ENCODE data around the gene CNTD1. TPM values are rescaled to one million over a fixed set of nuclear protein-coding genes. Genes with fewer than 3 reads are reported as not detected.

The CNTD1 gene
- total RNA-seq, 1 experiment from 2014 or later: not detected

- no peak for TF ChIP-seq ZSCAN18 (CRISPR knock-in tag; IDR thresholded peaks at IDR 0.05)
- no peak for TF ChIP-seq NFYB (CRISPR knock-in tag; conservative IDR thresholded peaks at IDR 0.05; ENCODE audit: low read depth)
Observed at GRCh38 chr17:42818379-42818778, 19.7 kb downstream of the CNTD1 start (continued).

DNA sequence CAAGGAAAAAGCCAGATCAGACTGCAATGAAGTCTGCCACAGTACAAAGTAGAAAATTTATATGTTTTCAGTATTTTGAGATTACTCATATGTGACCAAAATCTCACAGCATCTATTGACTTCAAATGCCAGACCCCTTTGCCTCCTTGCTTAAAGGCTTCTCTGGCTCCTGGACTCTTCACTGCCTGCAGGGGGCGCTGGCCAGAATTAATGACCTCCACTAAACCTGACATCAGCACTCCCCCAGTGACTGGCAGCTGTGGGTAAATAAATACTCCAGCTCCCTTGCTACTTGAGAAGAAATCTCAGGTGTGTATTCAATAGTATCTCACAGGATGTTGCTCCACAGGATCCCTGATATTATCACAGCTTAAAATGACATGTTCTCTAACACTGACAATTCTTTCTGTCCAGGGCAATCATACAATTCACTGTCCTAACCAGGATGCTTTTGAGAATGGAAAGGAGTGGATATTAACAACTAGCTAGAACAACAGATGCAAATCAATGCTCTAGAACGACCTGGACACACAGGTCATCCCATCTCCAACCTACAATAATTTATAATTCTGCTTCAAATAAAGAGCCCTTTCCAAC, 21.4 kb downstream of the CNTD1 start:
- H3K4me1 Mint-ChIP-seq: peaks cover 7% of the 10 kb centered on the region
- peak; percentile 84 for DNase-seq (ENCODE audit: low spot score)
- TF ChIP-seq, protein P1, sequence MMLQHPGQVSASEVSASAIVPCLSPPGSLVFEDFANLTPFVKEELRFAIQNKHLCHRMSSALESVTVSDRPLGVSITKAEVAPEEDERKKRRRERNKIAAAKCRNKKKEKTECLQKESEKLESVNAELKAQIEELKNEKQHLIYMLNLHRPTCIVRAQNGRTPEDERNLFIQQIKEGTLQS (CRISPR knock-in tag; conservative IDR thresholded peaks at IDR 0.05): no peak
- TF ChIP-seq ETV6 (CRISPR knock-in tag; IDR thresholded peaks at IDR 0.05) (no peak), FOXK1 (CRISPR knock-in tag; IDR thresholded peaks at IDR 0.05) (no peak), CTCF (IDR thresholded peaks at IDR 0.05) (peak; percentile 72)
- peak; percentile 39 for ATAC-seq
- H3K36me3 Mint-ChIP-seq: peaks cover 49% of the 10 kb centered on the region
- H3K27ac Mint-ChIP-seq: peak overlapping the region; percentile 71
- H3K4me3 Mint-ChIP-seq: no peak overlapping the region
- ChIA-PET CTCF (interaction anchor here (0.6 to 3.0 kb wide), 28 partner anchors 10 to 811 kb away, joined by 3 to 12 read pairs (median 4); partner anchors contain the start of genes AOC2, CNTD1, COA3 and PSMC3IP), POLR2A (no interaction called here)
- H3K27me3 Mint-ChIP-seq (ENCODE audit: low read depth): no peaks in the 10 kb centered on the region
- no peaks in the 10 kb centered on the region for H3K9me3 Mint-ChIP-seq

GRCh38 chr17:42821176-42821575, 22.5 kb downstream of the CNTD1 start:
- Mint-ChIP-seq H3K27ac (no peak overlapping the region), H3K4me1 (peaks cover 7% of the 10 kb centered on the region), H3K36me3 (peaks cover 39% of the 10 kb centered on the region), H3K27me3 (ENCODE audit: low read depth) (no peaks in the 10 kb centered on the region), H3K4me3 (no peak overlapping the region; the same call in 1 of the 2 replicates), H3K9me3 (no peaks in the 10 kb centered on the region)
- CTCF ChIA-PET: interaction anchor here (1.7 to 3.0 kb wide), 2 partner anchors 57 to 243 kb away, joined by 4 to 12 read pairs; partner anchors contain the start of gene PSMC3IP
- TF ChIP-seq PRRX2 (CRISPR knock-in tag; IDR thresholded peaks at IDR 0.05): no peak
- TF ChIP-seq ZBTB43 (CRISPR knock-in tag; IDR thresholded peaks at IDR 0.05): no peak
- TF ChIP-seq IRF2 (CRISPR knock-in tag; IDR thresholded peaks at IDR 0.05; ENCODE audit: borderline replicate concordance, low read depth): no peak
- no peak for TF ChIP-seq RELA (CRISPR knock-in tag; IDR thresholded peaks at IDR 0.05; ENCODE audit: borderline replicate concordance)
- no peak for TF ChIP-seq ZNF317 (CRISPR knock-in tag; IDR thresholded peaks at IDR 0.05; ENCODE audit: borderline replicate concordance, low read depth)
- no peak for TF ChIP-seq ZNF532 (CRISPR knock-in tag; IDR thresholded peaks at IDR 0.05; ENCODE audit: borderline replicate concordance)
- no peak for TF ChIP-seq CBFB (CRISPR knock-in tag; IDR thresholded peaks at IDR 0.05; ENCODE audit: low read depth)
- TF ChIP-seq, protein P2, sequence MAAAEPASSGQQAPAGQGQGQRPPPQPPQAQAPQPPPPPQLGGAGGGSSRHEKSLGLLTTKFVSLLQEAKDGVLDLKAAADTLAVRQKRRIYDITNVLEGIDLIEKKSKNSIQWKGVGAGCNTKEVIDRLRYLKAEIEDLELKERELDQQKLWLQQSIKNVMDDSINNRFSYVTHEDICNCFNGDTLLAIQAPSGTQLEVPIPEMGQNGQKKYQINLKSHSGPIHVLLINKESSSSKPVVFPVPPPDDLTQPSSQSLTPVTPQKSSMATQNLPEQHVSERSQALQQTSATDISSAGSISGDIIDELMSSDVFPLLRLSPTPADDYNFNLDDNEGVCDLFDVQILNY (CRISPR knock-in tag; IDR thresholded peaks at IDR 0.05): no peak
- TF ChIP-seq PREB (CRISPR knock-in tag; IDR thresholded peaks at IDR 0.05; ENCODE audit: borderline replicate concordance): no peak
- TF ChIP-seq MAX (CRISPR knock-in tag; IDR thresholded peaks at IDR 0.05): no peak
- POLR2A ChIA-PET: no interaction called here
- ATAC-seq (no peak), DNase-seq (ENCODE audit: low spot score) (no peak)

Measured in WTC11 (cell line).